ENCODE data around the gene PCBP3.
"Not testable (repeated sequence)": the region's sequence is repeated elsewhere in the genome, so short reads cannot be mapped to it uniquely, and the experiment has no call there.

The PCBP3 gene

GRCh38 chr21:45678790-45679189 is 35.3 kb downstream of the PCBP3 start:
- DNase-seq (ENCODE audit: low spot score) = not testable (repeated sequence)

- no peak for DNase-seq (ENCODE audit: low spot score)
Observed at GRCh38 chr21:45680215-45680614, 36.7 kb downstream of the PCBP3 start.

- DNase-seq (ENCODE audit: low spot score) = no peak
Observed at GRCh38 chr21:45695086-45695485, 51.6 kb downstream of the PCBP3 start.

- DNase-seq (ENCODE audit: low spot score) = no peak
Observed at GRCh38 chr21:45698493-45699184, 55.1 kb downstream of the PCBP3 start.

- no peak for DNase-seq (ENCODE audit: low spot score)
Observed at GRCh38 chr21:45699251-45699942, 55.9 kb downstream of the PCBP3 start.

GRCh38 chr21:45699966-45700365 is 56.4 kb downstream of the PCBP3 start:
- DNase-seq (ENCODE audit: low spot score) = no peak

- DNase-seq (ENCODE audit: low spot score) = no peak
Observed at GRCh38 chr21:45700461-45700860, 56.9 kb downstream of the PCBP3 start.

- DNase-seq (ENCODE audit: low spot score) = no peak
Observed at GRCh38 chr21:45704311-45705108, 61.0 kb downstream of the PCBP3 start.

GRCh38 chr21:45706299-45706698 is 62.8 kb downstream of the PCBP3 start:
- DNase-seq (ENCODE audit: low spot score) = no peak

- no peak for DNase-seq (ENCODE audit: low spot score)
Observed at GRCh38 chr21:45709173-45709572, 65.6 kb downstream of the PCBP3 start.

GRCh38 chr21:45709696-45710268 is 66.3 kb downstream of the PCBP3 start:
- DNase-seq (ENCODE audit: low spot score) = no peak

GRCh38 chr21:45710306-45710705 is 66.8 kb downstream of the PCBP3 start:
- DNase-seq (ENCODE audit: low spot score) = not testable (repeated sequence)

- no peak for DNase-seq (ENCODE audit: low spot score)
Observed at GRCh38 chr21:45713613-45714012, 70.1 kb downstream of the PCBP3 start.

- no peak for DNase-seq (ENCODE audit: low spot score)
Observed at GRCh38 chr21:45715441-45715840, 71.9 kb downstream of the PCBP3 start.

GRCh38 chr21:45718413-45718812 is 74.9 kb downstream of the PCBP3 start:
- no peak for DNase-seq (ENCODE audit: low spot score)

GRCh38 chr21:45719177-45719802 is 75.8 kb downstream of the PCBP3 start:
- DNase-seq (ENCODE audit: low spot score) = no peak

GRCh38 chr21:45720204-45720603 is 76.7 kb downstream of the PCBP3 start:
- not testable (repeated sequence) for DNase-seq (ENCODE audit: low spot score)

GRCh38 chr21:45721671-45722070 is 78.1 kb downstream of the PCBP3 start:
- no peak for DNase-seq (ENCODE audit: low spot score)

- DNase-seq (ENCODE audit: low spot score) = no peak
Observed at GRCh38 chr21:45723049-45723958, 79.8 kb downstream of the PCBP3 start.

- DNase-seq (ENCODE audit: low spot score) = no peak
Observed at GRCh38 chr21:45724345-45724961, 80.9 kb downstream of the PCBP3 start.
